ENCODE results near the gene RENBP. TPM values are rescaled to one million over a fixed set of nuclear protein-coding genes. Genes with fewer than 3 reads are reported as not detected.

RENBP gene
- total RNA-seq, 6 experiments from 2014 or later: 2.2 to 9.1 (median 5.2) TPM

- intact Hi-C loops (cut with DNase I): loop anchor here in 1 of 2 donors (10.0 kb wide), 1 partner anchor 991 kb away; no protein-coding TSS in a partner anchor
Measured at GRCh38 chrX:153956044-153956907, 11.8 kb upstream of the RENBP start.

GRCh38 chrX:153955228-153955732 is 10.8 kb upstream of the RENBP start:
- Histone ChIP-seq H3K9me3 (no peaks in the 10 kb centered on the region), H3K4me3 (no peak overlapping the region), H3K36me3 (peaks cover 0 to 81% (median 27%) of the 10 kb centered on the region in 4 donors), H3K27me3 (no peaks in the 10 kb centered on the region), H3K4me1 (no peaks in the 10 kb centered on the region), H3K27ac (no peak overlapping the region)
- ATAC-seq: no peak
- DNase-seq: peak in 1 of 3 donors; percentile 20
- 60% methylated on average over 2 of the region's 12 CpGs for WGBS (ENCODE audit: insufficient coverage, low coverage, low lambda C conversion rate, missing lambda C conversion rate)
- intact Hi-C loops (cut with DNase I): loop anchor here in 1 of 2 donors (10.0 kb wide), 1 partner anchor 990 kb away; no protein-coding TSS in a partner anchor
- no peak for TF ChIP-seq CTCF (IDR thresholded peaks at IDR 0.05)
- no peak for TF ChIP-seq POLR2A (IDR thresholded peaks at IDR 0.05)

More at GRCh38 chrX:153956044-153956907, 11.8 kb upstream of the RENBP start:
- WGBS (ENCODE audit: insufficient coverage, low coverage, low lambda C conversion rate, missing lambda C conversion rate): 97% methylated on average over 5 of the region's 35 CpGs
- Histone ChIP-seq H3K36me3 (peaks cover 0 to 81% (median 27%) of the 10 kb centered on the region in 4 donors), H3K4me1 (no peaks in the 10 kb centered on the region), H3K4me3 (no peak overlapping the region), H3K27ac (no peak overlapping the region), H3K9me3 (no peaks in the 10 kb centered on the region), H3K27me3 (no peaks in the 10 kb centered on the region)
- no peak for ATAC-seq
- TF ChIP-seq POLR2A (IDR thresholded peaks at IDR 0.05) (no peak), CTCF (IDR thresholded peaks at IDR 0.05) (no peak)
- no peak for DNase-seq

GRCh38 chrX:153954558-153955227 is 10.2 kb upstream of the RENBP start:
- DNase-seq: peak in 1 of 3 donors; percentile 23
- WGBS (ENCODE audit: insufficient coverage, low coverage, low lambda C conversion rate, missing lambda C conversion rate): 90% methylated on average over 2 of the region's 44 CpGs
- no peak overlapping the region for H3K27ac ChIP-seq

More at GRCh38 chrX:153954558-153955227, 10.2 kb upstream of the RENBP start:
- Histone ChIP-seq H3K36me3 (peaks cover 0 to 81% (median 29%) of the 10 kb centered on the region in 4 donors), H3K27me3 (no peaks in the 10 kb centered on the region), H3K4me3 (no peak overlapping the region), H3K4me1 (no peaks in the 10 kb centered on the region), H3K9me3 (no peaks in the 10 kb centered on the region)
- no peak for TF ChIP-seq POLR2A (IDR thresholded peaks at IDR 0.05)
- no peak for TF ChIP-seq CTCF (IDR thresholded peaks at IDR 0.05)
- intact Hi-C loops (cut with DNase I): loop anchor here in 1 of 2 donors (5.0 to 10.0 kb wide), 2 partner anchors 192 to 990 kb away; partner anchors contain the start of gene PLXNB3
- peak in 1 of 4 donors; percentile 2 for ATAC-seq
